Fibroblast of skin of right quadriceps (primary cell): ENCODE data around the gene TMEM9B.

Experiments used
- DNase-seq: peaks from one replicate; pipeline ENCODE4 v3.0.0-alpha.2; 2013

Gene TMEM9B

GRCh38 chr11:8928205-8928604 is 36.0 kb downstream of the TMEM9B start:
- no peak for DNase-seq

GRCh38 chr11:8927233-8927632 is 37.0 kb downstream of the TMEM9B start:
- no peak for DNase-seq

GRCh38 chr11:8926236-8926635 is 38.0 kb downstream of the TMEM9B start:
- no peak for DNase-seq

- no peak for DNase-seq
Measured at GRCh38 chr11:8925711-8926110, 38.5 kb downstream of the TMEM9B start.

- no peak for DNase-seq
Measured at GRCh38 chr11:8922691-8923090, 41.6 kb downstream of the TMEM9B start.

GRCh38 chr11:8917157-8917825 is 47.0 kb downstream of the TMEM9B start:
- DNase-seq: peak; percentile 93

GRCh38 chr11:8914661-8915018 is 49.6 kb downstream of the TMEM9B start:
- DNase-seq: no peak

GRCh38 chr11:8913961-8914660 is 50.1 kb downstream of the TMEM9B start:
- DNase-seq: peak; percentile 36

- DNase-seq: peak; percentile 97
Measured at GRCh38 chr11:8911029-8911823, 53.0 kb downstream of the TMEM9B start, which contains the start of gene AKIP1. Gene AKIP1, plus strand, starts transcription at chr11:8911189. Its CDS starts 261 bp downstream, at chr11:8911450.

- no peak for DNase-seq
Measured at GRCh38 chr11:8910649-8911026, 53.6 kb downstream of the TMEM9B start.

- DNase-seq: no peak
Measured at GRCh38 chr11:8908099-8908498, 56.1 kb downstream of the TMEM9B start.

GRCh38 chr11:8907116-8907515 is 57.1 kb downstream of the TMEM9B start:
- DNase-seq: no peak

- peak; percentile 82 for DNase-seq
Measured at GRCh38 chr11:8905528-8906165, 58.6 kb downstream of the TMEM9B start.

GRCh38 chr11:8899119-8899753 is 65.0 kb downstream of the TMEM9B start:
- no peak for DNase-seq
